HG03066 (cell line): Measurements from ENCODE around the gene BLM.
A peak's percentile ranks its signal among the peaks of the same experiment; 100 is the strongest.
"Not testable (repeated sequence)": the region's sequence is repeated elsewhere in the genome, so short reads cannot be mapped to it uniquely, and the experiment has no call there.

Experiments used
- ATAC-seq: cut with Tn5 transposase; IDR thresholded peaks from one replicate; pipeline ENCODE4 v1.9.1; 2021; ENCODE audit warnings: low read depth; ENCODE audit not compliant: unreplicated experiment

BLM gene

DNA sequence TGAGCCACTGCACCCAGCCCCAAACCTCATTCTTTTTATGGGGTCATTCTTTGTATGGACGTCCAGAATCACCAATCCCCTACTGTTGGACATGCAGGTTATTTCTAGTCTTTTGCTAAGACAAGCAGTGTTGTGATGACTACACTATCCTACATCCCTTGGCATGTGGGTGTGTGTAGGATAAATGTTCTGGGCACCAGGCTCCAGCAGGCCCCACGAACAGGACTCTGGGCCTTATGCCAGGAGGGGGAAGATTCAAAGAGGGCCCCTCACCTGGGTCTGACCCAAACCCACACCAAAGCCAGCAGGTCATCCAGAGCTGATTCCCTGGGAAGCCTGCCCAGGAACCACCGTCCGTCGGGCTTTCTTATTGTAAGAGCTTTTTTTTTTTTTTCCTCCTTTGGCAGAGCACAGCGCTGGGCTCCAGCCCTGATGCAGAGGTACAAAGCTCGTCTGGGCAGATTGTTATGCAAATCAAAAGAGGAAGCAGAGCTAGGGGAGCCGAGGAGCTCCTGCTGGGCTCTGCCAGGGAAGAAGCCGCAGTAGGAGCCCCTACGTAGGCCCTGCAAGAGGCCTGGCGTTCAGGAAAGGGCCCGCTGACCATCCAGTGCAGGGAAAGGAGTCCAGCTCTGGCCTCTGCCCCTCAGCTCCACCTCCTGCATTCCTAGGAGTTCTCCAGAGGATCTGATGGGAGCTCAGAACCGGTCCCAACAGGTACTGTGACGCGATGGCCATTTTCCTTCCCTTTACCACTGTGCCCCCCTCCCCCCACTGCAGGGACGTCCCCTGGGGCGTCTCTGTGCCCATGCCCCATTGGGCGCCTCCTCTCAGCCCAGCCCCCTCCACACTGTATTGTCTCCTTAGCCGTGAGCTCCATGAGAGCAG lies 122.3 kb downstream of the BLM start:
- peak; percentile 74 for ATAC-seq

DNA sequence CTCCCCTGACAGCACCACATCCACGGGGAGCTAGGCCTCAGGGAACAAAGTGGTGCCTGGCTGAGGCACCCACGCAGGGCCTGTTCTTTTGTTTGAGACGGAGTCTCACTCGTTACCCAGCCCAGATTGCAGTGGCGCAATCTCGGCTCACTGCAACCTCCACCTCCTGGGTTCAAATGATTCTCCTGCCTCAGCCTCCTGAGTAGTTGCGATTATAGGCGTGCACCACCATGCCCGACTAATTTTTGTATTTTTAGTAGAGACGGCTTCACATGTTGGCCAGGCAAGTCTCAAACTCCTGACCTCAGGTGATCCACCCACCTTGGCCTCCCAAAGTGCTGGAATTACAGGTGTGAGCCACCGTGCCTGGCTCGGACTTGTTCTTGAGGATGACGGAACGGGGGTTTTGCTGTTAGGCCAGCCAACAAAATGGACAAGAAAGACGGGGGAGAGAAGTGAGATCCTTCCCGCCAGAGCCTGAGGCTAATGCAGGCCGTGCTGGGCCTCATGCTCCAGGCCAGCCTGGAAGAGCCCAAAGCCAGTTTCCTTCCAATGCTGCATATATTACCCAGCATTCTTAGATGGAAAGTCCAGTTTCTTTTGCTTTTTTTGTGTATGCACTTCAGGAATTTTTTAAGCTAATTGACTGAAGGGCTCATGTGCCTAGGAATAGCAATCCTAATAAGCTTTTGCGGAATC lies 123.2 kb downstream of the BLM start:
- no peak for ATAC-seq

GRCh38 chr15:90840954-90841353 lies 123.8 kb downstream of the BLM start:
- no peak for ATAC-seq

DNA sequence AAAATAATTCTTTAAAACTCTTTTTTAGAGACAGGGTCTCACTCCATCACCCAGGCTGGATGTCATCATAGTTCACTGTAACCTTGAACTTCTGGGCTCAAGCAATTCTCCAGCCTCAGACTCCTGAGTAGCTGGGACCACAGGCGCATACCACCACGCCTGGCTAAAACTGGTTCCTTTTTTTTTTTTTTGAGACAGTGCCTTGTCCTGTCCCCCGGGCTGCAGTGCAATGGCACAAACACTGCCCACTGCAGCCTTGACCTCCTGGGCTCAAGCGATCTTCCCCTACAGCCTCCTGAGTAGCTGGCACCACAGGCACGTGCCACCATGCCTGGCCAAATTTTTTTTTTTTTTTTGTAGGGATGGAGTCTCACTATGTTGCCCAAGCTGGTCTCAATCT lies 127.5 kb downstream of the BLM start:
- ATAC-seq = no peak

DNA sequence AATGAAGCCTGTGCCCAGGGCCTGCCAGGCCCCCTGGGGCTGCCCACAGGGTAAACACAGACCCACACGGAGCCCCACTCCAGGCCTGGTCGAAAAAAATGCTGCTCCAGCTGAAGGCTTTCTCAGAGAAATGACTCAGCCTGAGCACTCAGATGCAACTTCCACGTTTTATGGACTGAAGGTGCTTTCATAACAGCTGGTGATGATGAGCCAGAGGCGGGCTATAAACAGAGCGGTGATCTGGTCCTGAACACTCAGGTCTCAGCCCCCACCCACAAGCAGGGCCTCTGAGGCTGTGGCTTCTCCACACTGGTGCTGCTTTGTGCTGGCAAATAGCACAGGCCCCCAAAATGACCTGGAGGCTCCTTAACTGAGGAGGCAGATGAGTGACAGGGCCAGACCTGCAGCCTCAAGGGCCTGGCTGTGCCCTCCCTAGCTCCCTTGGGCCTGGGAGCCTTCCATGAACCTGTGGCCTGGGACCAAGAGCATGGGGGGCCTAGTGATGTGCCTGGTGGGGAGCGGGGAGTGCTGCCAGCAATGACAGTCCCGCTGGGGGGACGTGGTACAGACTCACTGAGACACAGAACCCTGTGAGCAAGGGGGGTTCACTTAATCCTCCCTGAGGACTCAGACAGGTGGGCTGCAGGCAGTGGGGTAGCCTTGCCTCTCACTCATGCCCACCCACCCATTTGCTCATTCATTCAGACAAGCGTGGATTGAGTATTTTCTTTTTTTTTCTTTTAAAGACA lies 128.2 kb downstream of the BLM start:
- ATAC-seq = no peak

DNA sequence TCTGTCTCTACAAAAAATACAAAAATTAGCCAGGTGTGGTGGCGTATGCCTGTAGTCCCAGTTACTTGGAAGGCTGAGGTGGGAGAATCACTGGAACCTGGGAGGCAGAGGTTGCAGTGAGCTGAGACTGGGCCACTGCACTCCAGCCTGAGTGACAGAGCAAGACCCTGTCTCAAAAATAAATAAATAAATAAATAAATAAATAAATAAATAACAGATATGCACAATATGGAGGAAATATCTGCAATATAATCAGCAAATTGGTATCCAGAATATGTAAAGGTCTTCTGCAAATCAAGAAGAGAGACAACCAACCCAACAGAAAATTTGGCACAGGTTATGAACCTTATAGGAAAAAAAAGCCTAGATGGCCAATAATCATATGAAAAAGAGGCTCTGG lies 132.3 kb downstream of the BLM start:
- not testable (repeated sequence) for ATAC-seq

DNA sequence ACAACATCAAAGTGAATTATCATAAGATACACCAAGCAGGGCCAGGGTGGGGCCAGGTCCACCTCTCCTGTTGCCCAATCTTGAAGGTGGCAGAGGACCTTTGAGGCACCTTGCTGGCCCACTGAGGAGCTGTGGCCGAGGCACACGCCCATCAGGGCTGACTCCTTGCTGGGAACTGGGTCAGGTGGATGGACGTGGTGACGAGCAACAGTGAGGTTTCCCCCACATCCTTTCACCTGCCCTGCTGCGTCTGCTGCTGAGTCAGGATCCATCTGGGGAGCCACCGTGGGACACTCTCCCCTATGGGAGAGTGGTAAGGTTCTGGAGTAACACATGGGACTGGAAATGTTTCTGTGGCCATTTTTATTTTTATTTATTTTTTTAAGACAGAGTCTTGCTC lies 134.0 kb downstream of the BLM start:
- no peak for ATAC-seq

DNA sequence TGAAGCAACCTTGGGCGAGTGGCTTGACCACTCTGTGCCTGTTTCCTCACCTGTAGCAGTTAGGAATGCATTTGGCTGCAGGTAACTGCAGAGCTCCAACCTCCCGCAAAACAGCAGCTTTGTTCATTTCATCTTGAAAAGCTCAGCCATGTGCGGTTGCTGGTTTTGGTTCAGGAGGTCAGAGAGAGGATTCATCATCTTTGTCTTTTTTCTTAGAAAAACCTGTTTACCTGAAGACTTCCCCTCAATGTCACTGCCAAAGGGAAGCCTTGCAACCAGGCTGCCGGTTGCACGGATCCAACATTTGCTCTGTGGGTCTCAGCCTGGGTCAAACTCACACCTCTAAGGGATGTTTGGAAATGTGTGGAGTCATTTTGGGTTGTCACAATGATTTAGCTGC lies 134.8 kb downstream of the BLM start:
- ATAC-seq = no peak

DNA sequence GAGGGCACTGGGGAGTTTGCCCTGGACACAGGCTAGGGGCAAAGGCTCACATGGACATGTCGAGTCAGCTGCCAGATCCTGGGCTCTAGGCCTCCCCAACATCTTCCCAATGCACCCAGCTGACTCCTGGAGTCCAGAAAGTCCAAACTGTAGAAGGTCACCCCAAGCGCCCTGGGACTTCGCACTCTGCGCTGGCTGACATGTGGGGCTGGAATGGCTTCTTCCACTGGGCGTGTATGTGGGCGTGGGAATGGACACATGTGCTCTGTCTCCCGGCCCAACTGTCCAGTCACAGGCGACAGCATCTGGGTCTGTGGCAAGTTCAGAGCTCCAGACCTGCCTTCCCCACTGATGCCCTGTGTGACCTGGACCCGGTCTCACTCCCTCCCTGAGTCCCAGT lies 138.0 kb downstream of the BLM start:
- no peak for ATAC-seq

- no peak for ATAC-seq
Observed at GRCh38 chr15:90857337-90857736, 140.2 kb downstream of the BLM start.

DNA sequence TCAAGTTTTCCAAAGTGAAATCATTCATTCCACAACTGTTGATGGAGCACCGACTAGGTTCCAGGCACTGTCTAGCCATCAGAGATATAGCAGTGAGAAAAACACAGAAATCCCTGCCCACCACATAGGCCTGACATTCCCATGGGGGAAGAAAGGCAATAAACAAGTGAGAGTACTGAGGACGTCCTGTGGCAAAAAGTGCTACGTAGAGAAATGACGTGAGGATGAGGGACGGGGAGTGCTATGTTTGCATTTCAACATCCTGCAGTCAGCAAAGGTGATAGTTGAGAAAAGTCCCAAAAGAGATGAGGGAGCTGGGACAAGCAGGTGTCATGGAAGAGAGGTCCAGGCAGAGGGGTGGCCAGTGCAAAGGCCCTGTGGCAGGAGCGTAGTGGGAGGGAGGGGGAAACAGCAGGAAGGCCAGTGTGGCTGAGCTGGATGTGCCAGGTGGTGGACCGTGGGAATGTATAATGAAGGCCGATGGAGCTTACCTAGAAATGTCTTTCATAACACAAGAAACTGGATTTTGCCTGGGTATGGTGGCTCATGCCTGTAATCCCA lies 140.8 kb downstream of the BLM start:
- ATAC-seq = no peak

DNA sequence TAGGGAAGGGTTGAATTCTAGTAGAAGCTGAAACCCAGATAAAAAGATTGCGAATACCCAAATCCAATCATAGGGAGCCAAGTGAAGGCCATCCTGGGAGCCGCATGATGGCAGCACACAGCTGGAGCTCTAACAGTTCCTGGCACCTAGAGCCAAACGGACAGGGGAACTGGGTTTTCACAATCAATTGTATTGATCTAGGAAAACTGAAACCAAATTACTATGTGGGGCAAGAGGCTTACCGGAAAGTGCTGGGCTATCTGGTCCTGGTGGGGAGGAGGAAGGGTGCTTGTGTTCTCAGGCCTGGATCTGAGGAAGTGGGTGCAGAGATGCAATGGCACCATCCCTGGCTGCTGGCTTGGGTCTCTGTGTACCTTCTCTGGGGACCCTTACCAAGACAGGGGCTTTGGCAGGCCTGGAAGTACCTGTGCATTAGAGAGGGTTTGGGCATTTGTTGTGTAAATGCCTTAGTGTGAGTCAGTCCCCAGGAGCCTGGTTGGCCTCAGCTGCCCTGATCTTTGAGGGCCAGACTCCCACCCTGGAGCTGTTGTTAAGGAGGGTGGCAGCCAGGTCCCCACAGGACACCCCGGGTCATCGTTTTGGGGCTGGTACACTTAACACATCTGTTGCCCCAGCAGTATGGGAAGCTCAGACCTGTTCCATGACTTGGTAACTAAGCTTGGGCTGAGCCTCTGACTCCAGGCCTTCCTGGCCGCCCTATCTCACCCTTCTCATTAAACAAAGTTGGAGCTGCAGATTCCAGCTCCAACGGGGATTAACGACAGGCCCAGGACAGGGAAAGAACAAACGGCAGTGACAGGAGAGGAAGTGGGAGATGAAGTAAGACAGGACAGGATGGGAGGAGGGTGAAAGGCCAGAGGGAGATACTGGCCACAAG lies 142.3 kb downstream of the BLM start:
- ATAC-seq = no peak

DNA sequence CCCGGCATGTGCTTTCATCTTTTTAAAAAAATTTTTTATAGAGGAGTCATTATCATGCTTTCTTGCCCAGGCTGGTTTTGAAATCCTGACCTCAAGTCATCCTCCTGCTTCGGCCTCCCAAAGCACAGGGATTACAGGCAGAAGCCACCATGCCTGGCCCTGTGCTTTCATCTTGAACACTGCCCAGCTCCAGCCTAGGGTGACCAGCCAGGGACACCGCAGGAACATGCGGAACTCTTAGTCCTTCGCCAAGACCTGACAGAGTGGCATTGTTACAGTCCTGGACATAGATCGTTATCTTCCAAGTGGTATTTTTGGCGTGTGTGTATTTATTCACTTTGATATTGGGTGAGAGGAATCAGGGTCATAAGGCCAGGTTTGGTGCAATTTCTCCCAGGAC lies 143.3 kb downstream of the BLM start:
- ATAC-seq = no peak

DNA sequence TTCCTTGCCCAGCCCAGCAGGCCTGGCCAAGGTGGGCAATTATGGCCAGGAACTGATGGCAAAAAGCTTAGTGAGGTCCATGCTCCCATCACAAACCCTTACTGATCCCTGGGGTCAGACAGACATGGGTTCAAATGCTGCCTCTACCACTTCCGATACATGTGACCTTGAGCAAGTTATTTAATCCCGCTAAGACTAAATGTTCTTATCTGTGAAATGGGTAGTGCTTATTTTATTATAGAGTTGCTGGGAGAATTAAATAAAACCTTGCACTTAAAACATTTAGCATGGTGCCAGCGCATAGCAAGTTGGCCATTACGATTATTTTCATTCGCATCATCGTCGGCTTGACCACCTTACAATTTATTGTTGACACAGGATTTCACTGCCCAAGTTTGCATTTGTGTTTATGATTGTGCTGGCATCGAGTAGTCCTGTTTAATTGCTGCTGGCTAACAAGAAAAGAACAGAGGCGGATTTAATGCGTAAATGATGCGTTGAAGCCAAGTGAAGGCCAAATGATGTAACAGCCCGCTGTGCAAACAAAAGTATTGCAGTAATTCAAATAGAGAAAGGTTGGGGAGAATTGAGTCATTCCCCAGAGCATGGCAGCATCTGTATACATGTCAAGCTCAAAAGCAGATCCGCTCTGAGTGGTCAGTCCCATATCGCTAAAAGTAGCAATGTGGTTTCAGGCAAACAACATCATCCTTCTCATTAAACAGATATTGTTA lies 144.0 kb downstream of the BLM start:
- no peak for ATAC-seq

DNA sequence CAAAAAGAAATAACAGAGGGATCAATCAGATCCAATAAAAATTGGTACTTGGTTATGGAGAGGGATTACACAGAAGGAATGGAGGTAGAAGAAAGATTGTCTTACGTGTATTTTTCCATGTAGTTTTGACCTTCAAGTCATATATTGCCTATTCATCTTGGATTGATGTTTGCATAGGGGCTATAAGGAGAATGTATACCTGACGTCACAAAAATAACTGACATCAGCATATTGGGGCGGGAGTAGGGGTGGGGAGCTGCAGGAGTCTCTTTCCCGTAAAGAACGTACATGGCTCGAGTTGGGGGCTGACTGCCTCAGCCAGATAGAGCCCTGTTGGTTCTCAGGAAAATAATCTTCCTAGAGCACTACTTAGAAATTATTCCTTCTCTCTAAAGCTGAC lies 145.3 kb downstream of the BLM start:
- no peak for ATAC-seq

DNA sequence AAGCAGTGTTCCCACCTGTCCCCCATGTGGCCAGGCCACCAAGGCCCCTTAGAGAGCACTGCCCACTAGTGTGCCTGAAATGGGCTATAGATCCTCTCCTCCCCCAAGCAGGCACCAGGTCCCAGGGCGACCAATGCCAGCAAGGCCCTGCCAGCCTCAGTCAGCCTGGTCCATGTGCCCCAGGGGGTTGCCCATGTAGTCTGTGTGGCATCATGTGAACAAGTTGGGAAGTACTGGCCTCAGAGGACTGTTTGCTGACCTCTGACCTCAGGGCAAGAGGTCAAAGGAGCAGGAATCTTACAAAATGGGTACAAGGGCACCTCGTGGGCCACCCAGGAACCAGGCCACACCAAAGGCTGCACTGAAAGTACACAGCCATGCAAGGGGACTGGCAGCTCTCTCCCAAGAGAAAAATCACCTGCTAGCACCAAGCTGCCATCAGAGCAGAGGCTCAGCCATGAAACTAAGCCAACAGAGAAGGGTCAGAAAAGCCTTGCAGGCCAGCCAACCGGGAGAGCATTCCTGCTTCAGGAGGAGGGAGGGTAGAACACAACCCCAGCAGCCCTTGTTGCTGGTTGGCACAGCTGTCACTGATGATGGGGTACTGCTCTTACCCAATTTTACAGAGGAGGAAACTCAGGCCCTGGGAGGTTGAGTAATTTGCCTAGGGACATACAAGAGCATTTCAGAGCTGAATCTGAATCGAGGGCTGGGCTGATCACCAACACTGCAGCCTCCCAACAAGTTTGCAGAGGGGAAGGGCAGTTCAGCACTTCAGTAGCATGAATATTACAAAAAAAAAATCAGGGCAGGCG lies 146.0 kb downstream of the BLM start:
- ATAC-seq = no peak

- no peak for ATAC-seq
Observed at GRCh38 chr15:90863987-90864386, 146.8 kb downstream of the BLM start.

GRCh38 chr15:90864507-90864906 lies 147.4 kb downstream of the BLM start:
- no peak for ATAC-seq

DNA sequence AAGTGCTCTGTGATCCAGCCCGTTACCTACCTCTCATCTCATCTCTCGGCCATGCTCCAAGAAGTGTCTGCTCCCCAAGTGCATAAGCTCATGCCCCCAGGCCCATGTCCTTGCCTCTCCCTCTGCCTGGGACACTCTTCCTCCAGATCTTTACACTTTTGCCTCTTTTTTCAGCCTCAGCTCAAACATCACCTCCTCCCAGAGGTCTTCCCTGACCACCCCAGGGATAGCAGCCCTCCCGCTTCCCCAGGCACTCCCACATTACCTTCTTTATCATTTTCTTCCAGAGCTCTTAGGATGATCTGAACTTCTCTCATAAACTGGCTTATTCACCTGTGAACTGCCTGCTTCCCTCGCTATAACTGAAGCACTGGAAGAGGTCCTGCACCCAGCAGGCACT lies 148.6 kb downstream of the BLM start:
- no peak for ATAC-seq
